Fibroblast of lung (primary cell): ENCODE measurements around the gene BCDIN3D. TPM values are rescaled to one million over a fixed set of nuclear protein-coding genes. Genes with fewer than 3 reads are reported as not detected.

Experiments
- DNase-seq, 2 donors: peaks; one replicate each; pipeline versions ENCODE4 v3.0.0 to v3.0.0-alpha.2; 2010; ENCODE audit warnings: low read depth in 2 of 2
- H2AFZ ChIP-seq: 2 replicates; pipeline ENCODE4 v1.5.1; 2012; ENCODE audit warnings: low read length, control low read depth, inconsistent platforms
- H3K27ac ChIP-seq: 2 replicates; pipeline ENCODE4 v1.5.1; 2011; ENCODE audit warnings: low read length, control low read depth; ENCODE audit not compliant: insufficient read depth
- H3K27me3 ChIP-seq: 2 replicates; pipeline ENCODE4 v1.5.1; 2011; ENCODE audit warnings: mild to moderate bottlenecking, low read length; ENCODE audit not compliant: control insufficient read depth, insufficient read depth
- H3K36me3 ChIP-seq: 2 replicates; pipeline ENCODE4 v1.5.1; 2011; ENCODE audit warnings: low read length; ENCODE audit not compliant: control insufficient read depth, insufficient read depth
- H3K4me1 ChIP-seq: 2 replicates; pipeline ENCODE4 v1.5.1; 2011; ENCODE audit warnings: low read length; ENCODE audit not compliant: control insufficient read depth, insufficient read depth; ENCODE audit errors: extremely low read depth
- H3K4me2 ChIP-seq: 2 replicates; pipeline ENCODE4 v1.5.1; 2011; ENCODE audit warnings: low read length, control low read depth; ENCODE audit not compliant: insufficient read depth; ENCODE audit errors: extremely low read depth
- H3K4me3 ChIP-seq, 4 experiments: fragments of 200-600 bp in 1 of 4; sonication (generic) in 1 of 4; replicated peaks in 1 of 4; 2 replicates each; pipeline ENCODE4 v1.5.1; 2011 to 2016; ENCODE audit warnings: low read length in 4 of 4, low read depth in 3 of 4, mild to moderate bottlenecking in 3 of 4, control low read depth in 2 of 4, inconsistent platforms in 1 of 4, mixed read lengths in 1 of 4; ENCODE audit not compliant: insufficient read depth in 1 of 4; ENCODE audit errors: control extremely low read depth in 1 of 4
- H3K79me2 ChIP-seq: 2 replicates; pipeline ENCODE4 v1.5.1; 2012; ENCODE audit warnings: mild to moderate bottlenecking, low read length, inconsistent platforms; ENCODE audit not compliant: control insufficient read depth, insufficient read depth
- H3K9ac ChIP-seq: 2 replicates; pipeline ENCODE4 v1.5.1; 2011; ENCODE audit warnings: mild to moderate bottlenecking, low read length, control low read depth; ENCODE audit not compliant: insufficient read depth
- H3K9me3 ChIP-seq: 2 replicates; pipeline ENCODE4 v1.5.1; 2012; ENCODE audit warnings: low read depth, low read length; ENCODE audit not compliant: control insufficient read depth, insufficient read depth
- H4K20me1 ChIP-seq: 2 replicates; pipeline ENCODE4 v1.5.1; 2011; ENCODE audit warnings: low read length; ENCODE audit not compliant: control insufficient read depth, insufficient read depth; ENCODE audit errors: extremely low read depth
- EZH2 ChIP-seq: IDR thresholded peaks from 2 replicates; pipeline ENCODE4 v1.5.1; 2012; ENCODE audit warnings: low read length, control low read depth, mild to moderate bottlenecking; ENCODE audit errors: missing control alignments
- polyA plus RNA-seq, 2 donors: library from polyadenylated mRNA; depleted of rRNA in 1 of 2; stranded (reverse) in 1 of 2; unstranded in 1 of 2; fragments of >200 nt; gene quantifications; 2 replicates each; pipeline ENCODE4 v1.2.1, GENCODE V29; 2011 to 2012; ENCODE audit warnings: missing spikeins in 1 of 2
- total RNA-seq: library from RNA; depleted of rRNA; stranded (reverse); fragments of >200 nt; gene quantifications from 2 replicates; pipeline ENCODE4 v1.2.1, GENCODE V29; 2014
- TF ChIP-seq, protein P1 (sequence below), 2 donors: IDR thresholded peaks in 1 of 2; conservative IDR thresholded peaks in 1 of 2; 1 replicate in 1 of 2; 2 replicates in 1 of 2; pipeline ENCODE4 v1.5.1; 2011 to 2012; ENCODE audit warnings: low read length in 2 of 2, control low read depth in 1 of 2, inconsistent platforms in 1 of 2, low read depth in 1 of 2, mild to moderate bottlenecking in 1 of 2

BCDIN3D gene
- total and polyA plus RNA-seq, 2 donors (not counting 1 experiment from before 2014, with no cell fraction given): 3.2 to 4.5 TPM

DNA sequence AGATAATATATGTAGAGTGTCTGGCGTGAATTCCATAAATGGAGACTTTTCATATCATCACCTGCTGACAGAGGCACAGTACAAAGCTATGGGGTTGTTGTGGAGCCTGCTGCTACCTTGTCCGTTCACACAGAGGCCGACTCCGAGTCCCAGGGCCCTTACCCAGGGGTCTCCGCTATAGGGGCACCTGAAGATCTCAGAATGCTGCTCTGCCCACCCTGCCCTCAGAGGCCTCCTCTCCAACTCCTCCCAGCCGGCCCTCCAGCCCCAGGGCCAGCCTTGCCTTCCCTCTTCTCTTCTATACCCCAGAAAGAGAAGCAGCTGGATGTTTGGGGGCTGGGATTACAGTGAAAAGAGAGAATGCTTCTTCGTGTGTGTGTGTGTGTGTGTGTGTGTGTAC lies 36.0 kb downstream of the BCDIN3D start:
- H4K20me1 ChIP-seq: no peaks in the 10 kb centered on the region
- H2AFZ ChIP-seq: no peak overlapping the region
- H3K79me2 ChIP-seq: peaks cover 10% of the 10 kb centered on the region
- H3K4me2 ChIP-seq: no peak overlapping the region
- peaks cover 10% of the 10 kb centered on the region for H3K4me1 ChIP-seq
- no peak overlapping the region for H3K4me3 ChIP-seq
- H3K9ac ChIP-seq: no peak overlapping the region
- no peak for TF ChIP-seq EZH2
- TF ChIP-seq, protein P1, sequence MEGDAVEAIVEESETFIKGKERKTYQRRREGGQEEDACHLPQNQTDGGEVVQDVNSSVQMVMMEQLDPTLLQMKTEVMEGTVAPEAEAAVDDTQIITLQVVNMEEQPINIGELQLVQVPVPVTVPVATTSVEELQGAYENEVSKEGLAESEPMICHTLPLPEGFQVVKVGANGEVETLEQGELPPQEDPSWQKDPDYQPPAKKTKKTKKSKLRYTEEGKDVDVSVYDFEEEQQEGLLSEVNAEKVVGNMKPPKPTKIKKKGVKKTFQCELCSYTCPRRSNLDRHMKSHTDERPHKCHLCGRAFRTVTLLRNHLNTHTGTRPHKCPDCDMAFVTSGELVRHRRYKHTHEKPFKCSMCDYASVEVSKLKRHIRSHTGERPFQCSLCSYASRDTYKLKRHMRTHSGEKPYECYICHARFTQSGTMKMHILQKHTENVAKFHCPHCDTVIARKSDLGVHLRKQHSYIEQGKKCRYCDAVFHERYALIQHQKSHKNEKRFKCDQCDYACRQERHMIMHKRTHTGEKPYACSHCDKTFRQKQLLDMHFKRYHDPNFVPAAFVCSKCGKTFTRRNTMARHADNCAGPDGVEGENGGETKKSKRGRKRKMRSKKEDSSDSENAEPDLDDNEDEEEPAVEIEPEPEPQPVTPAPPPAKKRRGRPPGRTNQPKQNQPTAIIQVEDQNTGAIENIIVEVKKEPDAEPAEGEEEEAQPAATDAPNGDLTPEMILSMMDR (conservative IDR thresholded peaks at IDR 0.05 in 1 of 2, IDR thresholded peaks at IDR 0.05 in 1 of 2; ENCODE audit: low read depth in 1 of 2, low read length in 2 of 2): no peak
- no peaks in the 10 kb centered on the region for H3K27me3 ChIP-seq
- H3K36me3 ChIP-seq: peaks cover 19% of the 10 kb centered on the region
- H3K27ac ChIP-seq: no peak overlapping the region
- no peaks in the 10 kb centered on the region for H3K9me3 ChIP-seq
- no peak for DNase-seq

DNA sequence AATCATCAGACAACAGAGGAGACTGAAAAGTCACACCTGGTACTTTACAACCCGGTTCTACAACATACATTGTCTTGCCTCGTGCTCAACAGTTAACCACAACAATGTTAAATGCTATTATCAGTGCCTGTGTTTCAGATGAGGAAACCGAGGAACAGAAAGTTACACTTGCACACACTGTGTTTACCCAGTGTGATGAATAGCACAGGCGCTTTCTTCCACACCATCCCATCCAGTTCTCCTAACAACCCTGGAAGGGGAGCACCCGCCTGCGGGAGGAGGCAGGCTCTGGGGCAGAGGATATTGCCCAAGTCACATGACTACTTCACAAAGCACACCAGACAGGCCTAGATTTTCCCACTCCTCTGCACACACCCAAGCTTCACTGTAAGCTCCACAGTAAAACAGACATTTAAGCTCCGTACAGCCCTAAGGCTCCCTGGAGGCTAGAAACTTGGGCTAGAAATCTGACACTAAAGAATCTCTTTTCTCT lies 36.5 kb downstream of the BCDIN3D start:
- no peak for TF ChIP-seq EZH2
- TF ChIP-seq, protein P1 (conservative IDR thresholded peaks at IDR 0.05 in 1 of 2, IDR thresholded peaks at IDR 0.05 in 1 of 2; ENCODE audit: low read depth in 1 of 2, low read length in 2 of 2): no peak
- H2AFZ ChIP-seq: no peak overlapping the region
- H3K27ac ChIP-seq: no peak overlapping the region
- peaks cover 10% of the 10 kb centered on the region for H3K4me1 ChIP-seq
- H3K4me3 ChIP-seq: no peak overlapping the region
- H3K79me2 ChIP-seq: peaks cover 10% of the 10 kb centered on the region
- peaks cover 23% of the 10 kb centered on the region for H3K36me3 ChIP-seq
- H4K20me1 ChIP-seq: no peaks in the 10 kb centered on the region
- no peak overlapping the region for H3K4me2 ChIP-seq
- no peak for DNase-seq
- no peaks in the 10 kb centered on the region for H3K27me3 ChIP-seq
- H3K9ac ChIP-seq: no peak overlapping the region
- no peaks in the 10 kb centered on the region for H3K9me3 ChIP-seq

DNA sequence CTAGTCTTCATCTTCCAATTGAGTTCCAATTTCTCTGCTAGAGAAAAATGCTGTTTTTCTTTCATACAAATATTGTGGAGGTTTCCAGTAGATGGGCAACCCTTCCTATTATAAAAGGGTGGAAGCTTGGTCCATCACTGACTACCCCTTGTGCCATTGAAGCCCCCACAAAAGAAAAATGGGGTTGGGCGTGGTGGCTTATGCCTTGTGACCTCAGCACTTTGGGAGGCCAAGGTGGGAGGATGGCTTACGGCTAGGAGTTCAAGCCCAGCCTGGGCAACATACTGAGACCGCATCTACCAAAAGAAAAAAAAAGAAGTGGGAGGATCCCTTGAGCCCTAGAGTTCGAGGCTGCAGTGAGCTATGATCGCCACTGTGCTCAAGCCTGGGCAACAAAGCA lies 37.5 kb downstream of the BCDIN3D start:
- DNase-seq: no peak
- Histone ChIP-seq H3K4me1 (peaks cover 10% of the 10 kb centered on the region), H3K27ac (no peak overlapping the region), H3K79me2 (peaks cover 10% of the 10 kb centered on the region), H3K36me3 (peaks cover 27% of the 10 kb centered on the region), H3K9me3 (no peaks in the 10 kb centered on the region), H3K27me3 (no peaks in the 10 kb centered on the region), H3K4me2 (no peak overlapping the region), H3K9ac (no peak overlapping the region), H4K20me1 (no peaks in the 10 kb centered on the region), H3K4me3 (no peak overlapping the region), H2AFZ (no peak overlapping the region)
- no peak for TF ChIP-seq EZH2
